SJCRH30 (cell line): ENCODE results near the gene THSD7B. TPM values are rescaled to one million over a fixed set of nuclear protein-coding genes. Genes with fewer than 3 reads are reported as not detected.

ENCODE experiments used
- DNase-seq, 2 experiments: peaks; one replicate each; pipeline ENCODE4 v3.0.0-alpha.2; 2015 to 2020
- H3K27ac ChIP-seq: fragments of 250-450 bp; sonication (Bioruptor Pico); 2 replicates; pipeline ENCODE4 v1.5.1; 2020; ENCODE audit warnings: mild to moderate bottlenecking, moderate library complexity
- H3K27me3 ChIP-seq: fragments of 250-450 bp; sonication (Bioruptor Pico); 2 replicates; pipeline ENCODE4 v1.5.1; 2020; ENCODE audit warnings: mild to moderate bottlenecking, moderate library complexity
- H3K36me3 ChIP-seq: fragments of 250-450 bp; sonication (Bioruptor Pico); 2 replicates; pipeline ENCODE4 v1.5.1; 2020; ENCODE audit warnings: mild to moderate bottlenecking, moderate library complexity
- H3K4me1 ChIP-seq: fragments of 250-450 bp; sonication (Bioruptor Pico); 2 replicates; pipeline ENCODE4 v1.5.1; 2020; ENCODE audit warnings: mild to moderate bottlenecking, moderate library complexity
- H3K4me3 ChIP-seq: fragments of 250-450 bp; sonication (Bioruptor Pico); 2 replicates; pipeline ENCODE4 v1.5.1; 2020; ENCODE audit warnings: mild to moderate bottlenecking, moderate library complexity
- H3K9me3 ChIP-seq: fragments of 250-450 bp; sonication (Bioruptor Pico); replicated peaks from 2 replicates; pipeline ENCODE4 v1.5.1; 2020; ENCODE audit warnings: mild to moderate bottlenecking, moderate library complexity
- total RNA-seq: library from RNA; depleted of rRNA; stranded (reverse); fragments of >200 nt; shearing (Covaris generic); gene quantifications from 2 replicates; pipeline ENCODE4 v1.2.3, GENCODE V29; 2014

Gene THSD7B
- total RNA-seq, 1 experiment from 2014 or later, result 0.18 TPM

DNA sequence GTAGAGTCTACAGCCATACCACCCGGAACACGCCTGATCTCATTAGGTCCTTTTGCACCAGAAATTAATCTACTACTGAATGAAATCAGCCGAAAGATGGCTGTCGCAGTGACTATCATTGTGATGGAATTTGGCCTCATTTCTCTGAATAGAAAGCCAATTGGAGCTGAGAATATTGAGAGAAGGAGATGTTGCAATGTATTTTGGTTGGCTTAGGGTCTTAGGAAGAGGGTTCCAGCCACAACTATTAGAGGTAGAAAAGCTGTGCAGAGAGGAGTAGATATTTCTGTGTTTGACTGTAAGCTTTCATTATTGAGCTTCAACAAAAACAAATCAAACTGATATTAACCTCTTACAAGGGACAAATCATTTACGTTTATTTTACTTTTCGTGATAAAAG is 98.1 kb downstream of the THSD7B start:
- DNase-seq, result no peak

DNA sequence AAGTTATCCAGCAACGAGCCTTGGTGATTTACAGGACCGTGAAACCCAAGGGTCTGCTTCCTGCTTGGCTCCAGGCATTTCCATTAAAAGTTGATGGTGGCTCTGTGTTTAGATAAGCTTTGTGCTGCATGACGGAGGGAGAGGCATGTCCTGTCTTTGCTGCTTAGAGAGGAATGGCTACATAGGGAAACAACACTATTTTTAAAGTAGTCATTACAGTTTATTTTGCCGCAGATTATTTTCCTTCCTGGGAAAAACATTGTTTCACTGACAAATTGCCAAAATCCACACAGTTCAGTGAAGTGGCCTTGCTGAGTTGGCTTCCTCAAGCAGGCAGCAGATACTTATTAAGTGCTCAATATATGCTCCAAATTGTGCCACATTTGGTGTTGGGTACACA is 98.5 kb downstream of the THSD7B start:
- Histone ChIP-seq H3K27me3 (peaks cover 10% of the 10 kb centered on the region; the same call in 1 of the 2 replicates), H3K36me3 (no peaks in the 10 kb centered on the region)
- no peak for DNase-seq

More for the DNA sequence above, 98.1 kb downstream of the THSD7B start:
- no peak overlapping the region for H3K27ac ChIP-seq
- no peaks in the 10 kb centered on the region; the same call in 1 of the 2 replicates for H3K9me3 ChIP-seq
- H3K4me3 ChIP-seq, result no peak overlapping the region
- no peaks in the 10 kb centered on the region for H3K4me1 ChIP-seq
- peaks cover 7% of the 10 kb centered on the region; the same call in 1 of the 2 replicates for H3K27me3 ChIP-seq
- no peaks in the 10 kb centered on the region for H3K36me3 ChIP-seq

GRCh38 chr2:136871424-136871823 is 106.1 kb downstream of the THSD7B start:
- Histone ChIP-seq H3K27ac (no peak overlapping the region), H3K27me3 (peaks cover 20% of the 10 kb centered on the region), H3K4me3 (no peak overlapping the region), H3K36me3 (no peaks in the 10 kb centered on the region), H3K4me1 (no peaks in the 10 kb centered on the region), H3K9me3 (no peaks in the 10 kb centered on the region)
- DNase-seq, result no peak

More for the DNA sequence above, 98.5 kb downstream of the THSD7B start:
- H3K9me3 ChIP-seq, result no peaks in the 10 kb centered on the region; the same call in 1 of the 2 replicates
- no peak overlapping the region for H3K4me3 ChIP-seq
- H3K27ac ChIP-seq, result no peak overlapping the region
- no peaks in the 10 kb centered on the region for H3K4me1 ChIP-seq

GRCh38 chr2:136874258-136874657 is 108.9 kb downstream of the THSD7B start:
- Histone ChIP-seq H3K4me1 (no peaks in the 10 kb centered on the region), H3K27ac (no peak overlapping the region), H3K4me3 (no peak overlapping the region), H3K9me3 (no peaks in the 10 kb centered on the region), H3K27me3 (peaks cover 13% of the 10 kb centered on the region), H3K36me3 (no peaks in the 10 kb centered on the region)
- DNase-seq, result peak; percentile 13 to 53

- no peak overlapping the region for H3K4me3 ChIP-seq
- H3K4me1 ChIP-seq, result no peaks in the 10 kb centered on the region
- H3K36me3 ChIP-seq, result no peaks in the 10 kb centered on the region
- DNase-seq, result no peak
- peaks cover 15% of the 10 kb centered on the region; the same call in 1 of the 2 replicates for H3K27me3 ChIP-seq
- H3K27ac ChIP-seq, result no peak overlapping the region
- H3K9me3 ChIP-seq, result no peaks in the 10 kb centered on the region
These were observed 125.8 kb downstream of the THSD7B start for GRCh38 chr2:136891100-136891499.

DNA sequence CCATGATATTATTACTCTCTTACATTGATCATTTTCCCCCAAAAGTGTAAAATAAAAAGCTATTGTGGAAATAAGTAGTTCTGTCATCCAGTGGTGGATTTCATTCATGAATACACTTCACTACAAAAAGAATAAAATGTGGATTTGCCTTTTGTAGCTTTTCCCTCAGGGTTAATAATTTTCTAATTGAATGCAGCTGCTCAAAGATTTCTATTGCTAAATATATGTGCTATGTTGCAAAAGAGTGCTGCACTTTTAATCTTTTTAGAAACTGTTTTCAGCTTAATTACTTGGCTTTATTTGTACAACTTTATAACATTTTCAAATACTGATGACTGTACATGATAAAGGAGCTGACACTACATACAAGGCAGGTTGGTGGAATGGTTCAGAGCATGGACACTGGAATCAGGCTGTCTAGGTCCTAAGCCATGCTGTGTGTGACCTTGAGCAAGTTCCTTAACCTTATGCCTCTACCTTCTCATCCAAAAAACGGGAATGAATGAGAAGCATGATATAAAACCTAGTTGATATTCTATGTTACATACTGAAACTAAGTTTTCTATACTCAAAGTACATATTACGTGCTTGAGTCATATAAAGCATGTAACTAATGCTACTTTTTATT is 128.8 kb downstream of the THSD7B start:
- H3K36me3 ChIP-seq, result no peaks in the 10 kb centered on the region
- no peak overlapping the region for H3K27ac ChIP-seq
- H3K9me3 ChIP-seq, result no peaks in the 10 kb centered on the region
- H3K4me1 ChIP-seq, result no peaks in the 10 kb centered on the region
- no peak overlapping the region for H3K4me3 ChIP-seq
- peaks cover 15% of the 10 kb centered on the region; the same call in 1 of the 2 replicates for H3K27me3 ChIP-seq
- DNase-seq, result no peak

- Histone ChIP-seq H3K4me3 (no peak overlapping the region), H3K27ac (no peak overlapping the region), H3K36me3 (no peaks in the 10 kb centered on the region), H3K4me1 (no peaks in the 10 kb centered on the region), H3K27me3 (no peaks in the 10 kb centered on the region), H3K9me3 (no peaks in the 10 kb centered on the region)
- DNase-seq, result no peak
These were observed 136.4 kb downstream of the THSD7B start for GRCh38 chr2:136901732-136902131.

DNA sequence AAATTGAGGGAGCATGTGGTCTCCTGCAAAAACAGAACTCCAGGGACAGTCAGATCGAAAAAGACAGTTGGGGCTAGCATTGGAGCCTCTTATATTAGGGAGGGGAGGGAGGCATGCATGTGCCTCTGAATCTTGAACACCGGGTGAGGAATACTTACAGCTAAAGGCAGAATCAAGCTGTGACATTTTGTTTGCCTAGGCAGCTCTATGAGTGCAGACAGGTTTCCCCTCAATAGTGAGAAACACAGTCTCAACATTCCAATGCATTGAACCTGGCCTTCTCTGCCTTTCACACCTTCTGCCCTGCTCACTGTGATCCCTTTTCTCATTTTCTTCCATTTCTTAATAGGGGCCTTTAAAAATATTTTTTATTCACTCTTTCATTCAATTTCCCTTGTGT is 140.4 kb downstream of the THSD7B start:
- no peaks in the 10 kb centered on the region for H3K9me3 ChIP-seq
- no peak overlapping the region for H3K4me3 ChIP-seq
- no peaks in the 10 kb centered on the region for H3K36me3 ChIP-seq
- no peak overlapping the region for H3K27ac ChIP-seq
- DNase-seq, result no peak
- H3K27me3 ChIP-seq, result no peaks in the 10 kb centered on the region
- no peaks in the 10 kb centered on the region for H3K4me1 ChIP-seq

- Histone ChIP-seq H3K36me3 (no peaks in the 10 kb centered on the region), H3K27me3 (no peaks in the 10 kb centered on the region), H3K4me1 (no peaks in the 10 kb centered on the region), H3K27ac (no peak overlapping the region), H3K9me3 (no peaks in the 10 kb centered on the region), H3K4me3 (no peak overlapping the region)
- DNase-seq, result no peak
These were observed 144.4 kb downstream of the THSD7B start for GRCh38 chr2:136909777-136910176.

DNA sequence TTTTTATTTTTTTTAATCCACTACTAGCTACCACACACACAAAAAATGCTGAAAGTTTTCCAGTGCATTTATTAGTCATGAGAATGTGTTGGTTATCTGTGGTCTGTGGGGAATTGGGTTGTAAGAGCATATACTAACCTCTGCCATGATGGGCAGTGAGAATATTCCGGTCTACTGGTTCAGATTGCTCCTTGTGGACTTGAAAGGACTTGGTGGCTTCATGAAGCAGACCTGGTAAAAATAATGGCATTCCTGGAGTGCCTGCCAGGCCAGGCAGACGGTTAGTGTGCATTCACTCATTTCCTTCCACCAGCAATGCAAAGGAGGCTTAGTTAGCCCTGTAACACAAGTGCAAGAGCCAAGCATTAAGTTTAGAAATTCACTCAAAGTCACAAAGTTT is 150.8 kb downstream of the THSD7B start:
- Histone ChIP-seq H3K36me3 (no peaks in the 10 kb centered on the region), H3K27me3 (no peaks in the 10 kb centered on the region), H3K4me1 (no peaks in the 10 kb centered on the region), H3K9me3 (no peaks in the 10 kb centered on the region), H3K27ac (no peak overlapping the region), H3K4me3 (no peak overlapping the region)
- no peak for DNase-seq

DNA sequence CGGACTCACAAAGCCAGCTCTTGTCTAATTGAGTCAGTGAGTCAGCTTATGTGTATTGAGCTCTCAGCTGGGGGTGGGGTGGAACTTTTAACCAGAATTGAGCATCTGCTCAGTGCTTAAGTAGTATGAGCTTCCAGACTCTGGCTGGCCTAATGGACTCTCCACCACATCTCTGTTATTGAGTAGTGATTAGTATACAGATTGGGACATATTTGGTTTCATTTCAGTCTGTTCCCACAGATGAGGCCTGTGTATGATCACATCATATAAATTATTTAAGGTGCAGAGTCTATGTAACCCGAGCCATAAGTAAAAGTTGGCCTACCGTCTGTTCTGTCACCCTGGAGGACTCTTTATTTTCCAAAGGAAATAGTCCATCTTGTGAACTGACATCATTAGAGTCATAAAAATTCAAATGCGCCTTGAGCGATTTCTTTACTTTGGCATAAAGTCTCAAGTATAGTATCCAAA is 152.1 kb downstream of the THSD7B start:
- peak in 1 of 2 experiments; percentile 3 for DNase-seq
- no peaks in the 10 kb centered on the region for H3K27me3 ChIP-seq

GRCh38 chr2:136919682-136920081 is 154.3 kb downstream of the THSD7B start:
- Histone ChIP-seq H3K27me3 (no peaks in the 10 kb centered on the region), H3K4me1 (no peaks in the 10 kb centered on the region), H3K4me3 (no peak overlapping the region), H3K27ac (no peak overlapping the region), H3K9me3 (no peaks in the 10 kb centered on the region), H3K36me3 (no peaks in the 10 kb centered on the region)
- DNase-seq, result no peak

More for the DNA sequence above, 152.1 kb downstream of the THSD7B start:
- Histone ChIP-seq H3K4me1 (no peaks in the 10 kb centered on the region), H3K36me3 (no peaks in the 10 kb centered on the region), H3K27ac (no peak overlapping the region), H3K9me3 (no peaks in the 10 kb centered on the region), H3K4me3 (no peak overlapping the region)

DNA sequence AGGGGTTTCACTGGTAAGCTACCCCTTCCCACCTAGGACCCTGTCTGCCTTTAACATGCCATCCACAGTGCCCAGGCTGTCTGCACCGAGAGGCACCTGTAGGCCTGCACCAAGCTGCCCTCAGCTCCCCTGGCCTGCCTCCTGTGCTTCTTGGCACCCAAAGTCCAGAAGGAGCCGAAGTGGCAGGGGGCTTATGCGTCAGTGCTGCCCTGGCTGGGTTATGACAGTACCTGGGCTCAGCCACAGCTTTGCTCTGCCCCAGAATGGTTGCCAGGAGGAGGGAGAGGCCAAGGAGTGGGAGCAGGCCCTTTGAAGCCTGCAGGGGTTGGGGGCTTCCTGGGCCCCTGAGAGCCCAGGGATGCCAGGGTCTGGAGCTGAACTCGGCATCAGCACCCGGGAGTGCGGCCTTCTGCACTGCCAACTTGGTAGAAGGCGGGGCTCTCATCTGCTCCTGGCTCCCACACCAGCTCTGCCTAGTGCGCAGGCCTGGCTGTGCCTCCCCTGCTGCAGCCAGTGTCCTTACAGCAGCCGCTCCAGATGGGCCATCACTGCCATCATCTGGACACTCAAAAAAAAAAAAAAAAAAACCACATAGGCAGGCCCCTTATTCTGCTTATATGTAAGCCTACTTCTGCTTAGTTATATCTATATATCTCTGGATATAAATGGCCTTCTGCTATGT is 155.4 kb downstream of the THSD7B start:
- Histone ChIP-seq H3K27ac (no peak overlapping the region), H3K4me1 (no peaks in the 10 kb centered on the region), H3K9me3 (no peaks in the 10 kb centered on the region), H3K36me3 (no peaks in the 10 kb centered on the region), H3K27me3 (no peaks in the 10 kb centered on the region), H3K4me3 (no peak overlapping the region)
- DNase-seq, result peak in 1 of 2 experiments; percentile 12

DNA sequence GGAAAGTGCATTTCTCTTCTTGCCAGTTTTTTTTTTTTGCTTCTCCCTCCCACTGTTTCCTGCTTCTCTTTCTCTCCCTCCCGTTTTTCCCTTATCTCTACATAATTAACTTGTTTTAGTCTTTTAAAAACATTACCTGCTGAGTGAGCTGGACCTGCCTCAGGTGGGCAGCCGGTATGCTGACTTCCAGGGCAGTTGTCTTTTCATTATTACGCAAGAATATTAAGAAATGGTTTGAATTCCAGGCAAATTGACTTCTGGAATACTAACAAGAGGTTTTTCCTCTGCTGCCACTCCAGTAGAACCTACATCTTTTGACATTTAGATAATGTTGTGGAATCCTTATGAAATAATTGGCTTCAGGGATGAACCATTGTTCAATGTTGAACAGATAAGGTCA is 161.8 kb downstream of the THSD7B start:
- Histone ChIP-seq H3K27me3 (no peaks in the 10 kb centered on the region), H3K36me3 (no peaks in the 10 kb centered on the region), H3K27ac (no peak overlapping the region), H3K4me1 (no peaks in the 10 kb centered on the region), H3K9me3 (no peaks in the 10 kb centered on the region), H3K4me3 (no peak overlapping the region)
- DNase-seq, result no peak

DNA sequence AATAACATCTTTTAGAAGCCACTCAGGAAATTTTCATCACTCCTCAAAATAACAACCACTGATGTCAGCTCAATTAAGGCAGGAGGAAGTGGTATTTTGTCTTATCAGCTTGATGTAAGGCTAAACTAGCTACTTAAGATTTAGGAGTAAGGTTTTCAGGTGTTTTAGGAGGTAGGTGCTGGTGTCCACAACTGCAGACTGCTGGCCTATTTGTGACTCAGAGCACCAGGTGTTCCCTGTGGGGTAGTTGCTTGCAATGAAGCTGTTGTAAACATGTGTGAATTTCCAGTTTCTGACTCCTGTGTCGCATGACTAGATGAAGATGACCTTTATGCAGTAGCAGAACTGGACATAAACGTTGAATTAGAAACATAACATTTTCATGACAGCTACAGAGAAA is 164.2 kb downstream of the THSD7B start:
- DNase-seq, result no peak
- Histone ChIP-seq H3K27ac (no peak overlapping the region), H3K36me3 (no peaks in the 10 kb centered on the region), H3K4me1 (no peaks in the 10 kb centered on the region), H3K9me3 (no peaks in the 10 kb centered on the region), H3K4me3 (no peak overlapping the region), H3K27me3 (no peaks in the 10 kb centered on the region)
